Measurements from ENCODE around the gene SLX4IP. TPM values are rescaled to one million over a fixed set of nuclear protein-coding genes. Genes with fewer than 3 reads are reported as not detected.
"Not testable (repeated sequence)": the region's sequence is repeated elsewhere in the genome, so short reads cannot be mapped to it uniquely, and the experiment has no call there.

SLX4IP gene
- total RNA-seq, 1 donor from 2014 or later: 4.5 TPM

DNA sequence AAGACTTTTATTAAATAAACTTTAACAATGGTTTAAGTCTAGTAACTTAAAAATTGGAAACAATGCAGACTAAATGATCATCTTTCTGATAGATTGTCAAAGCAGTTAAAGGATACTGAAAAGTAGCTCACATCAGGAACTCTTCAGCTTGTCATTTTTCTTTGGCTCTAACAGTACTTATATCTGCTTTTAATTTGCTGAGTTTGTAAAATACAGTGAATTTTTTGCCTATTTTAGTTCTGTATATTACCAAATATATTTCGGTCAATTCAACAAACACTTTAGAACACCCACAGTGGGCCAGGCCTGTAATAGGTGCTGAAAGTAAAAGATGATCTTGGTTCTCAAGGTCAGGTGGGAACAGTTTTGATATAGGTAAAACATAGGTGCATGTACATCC lies 23.4 kb upstream of the SLX4IP start:
- Histone ChIP-seq H3K36me3 (peaks cover 0 to 25% of the 10 kb centered on the region in 2 donors), H3K27ac (no peak overlapping the region), H3K4me1 (no peaks in the 10 kb centered on the region), H3K27me3 (no peaks in the 10 kb centered on the region), H3K9me3 (no peaks in the 10 kb centered on the region), H3K4me3 (no peak overlapping the region)
- intact Hi-C loops (cut with DNase I): no loop called here
- DNase-seq (ENCODE audit: low spot score in 2 of 2): no peak
- TF ChIP-seq, protein P1, sequence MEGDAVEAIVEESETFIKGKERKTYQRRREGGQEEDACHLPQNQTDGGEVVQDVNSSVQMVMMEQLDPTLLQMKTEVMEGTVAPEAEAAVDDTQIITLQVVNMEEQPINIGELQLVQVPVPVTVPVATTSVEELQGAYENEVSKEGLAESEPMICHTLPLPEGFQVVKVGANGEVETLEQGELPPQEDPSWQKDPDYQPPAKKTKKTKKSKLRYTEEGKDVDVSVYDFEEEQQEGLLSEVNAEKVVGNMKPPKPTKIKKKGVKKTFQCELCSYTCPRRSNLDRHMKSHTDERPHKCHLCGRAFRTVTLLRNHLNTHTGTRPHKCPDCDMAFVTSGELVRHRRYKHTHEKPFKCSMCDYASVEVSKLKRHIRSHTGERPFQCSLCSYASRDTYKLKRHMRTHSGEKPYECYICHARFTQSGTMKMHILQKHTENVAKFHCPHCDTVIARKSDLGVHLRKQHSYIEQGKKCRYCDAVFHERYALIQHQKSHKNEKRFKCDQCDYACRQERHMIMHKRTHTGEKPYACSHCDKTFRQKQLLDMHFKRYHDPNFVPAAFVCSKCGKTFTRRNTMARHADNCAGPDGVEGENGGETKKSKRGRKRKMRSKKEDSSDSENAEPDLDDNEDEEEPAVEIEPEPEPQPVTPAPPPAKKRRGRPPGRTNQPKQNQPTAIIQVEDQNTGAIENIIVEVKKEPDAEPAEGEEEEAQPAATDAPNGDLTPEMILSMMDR (IDR thresholded peaks at IDR 0.05): no peak

DNA sequence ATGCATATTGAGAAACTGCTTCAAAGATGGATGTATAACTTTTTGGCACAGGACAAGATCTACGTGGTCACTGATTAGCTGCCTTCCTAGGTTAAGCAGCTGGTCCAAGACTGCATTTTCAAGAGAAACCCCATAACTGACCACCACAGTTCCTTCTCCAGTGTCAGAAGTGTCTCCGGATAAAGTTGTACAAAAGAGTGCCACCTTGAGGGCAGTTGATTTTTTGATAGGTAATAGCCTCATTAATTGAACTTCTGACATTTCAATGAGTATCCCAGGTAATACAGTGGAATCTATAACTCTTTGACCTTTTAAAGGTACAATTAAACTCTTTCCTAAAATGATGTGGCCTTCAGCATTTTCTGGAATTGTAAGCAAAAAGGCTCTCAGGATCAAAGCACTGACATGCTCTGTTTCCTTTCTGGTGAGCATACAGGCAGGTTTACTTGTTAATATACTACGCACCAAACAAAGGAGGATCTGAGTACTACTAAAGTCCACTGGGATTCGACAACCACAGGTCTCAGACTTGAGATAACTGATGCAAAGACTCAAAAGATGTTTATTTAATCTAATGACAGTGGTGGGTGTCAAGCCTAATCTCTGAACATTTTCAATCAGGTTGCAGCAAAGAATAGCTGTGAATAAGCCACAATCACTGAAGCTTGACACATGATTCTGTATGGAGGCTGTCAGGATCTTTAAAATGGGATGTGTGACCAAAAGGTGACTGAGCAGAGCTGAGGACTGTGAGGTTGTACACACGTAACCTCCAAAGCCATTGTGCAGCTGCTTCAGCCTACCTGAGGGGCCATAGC lies 22.3 kb upstream of the SLX4IP start:
- H3K9me3 ChIP-seq: no peaks in the 10 kb centered on the region
- H3K27me3 ChIP-seq: no peaks in the 10 kb centered on the region
- no peak overlapping the region for H3K4me3 ChIP-seq
- no peak for DNase-seq (ENCODE audit: low spot score in 2 of 2)
- peaks cover 0 to 16% of the 10 kb centered on the region in 2 donors for H3K36me3 ChIP-seq
- H3K4me1 ChIP-seq: no peaks in the 10 kb centered on the region
- intact Hi-C loops (cut with DNase I): no loop called here
- no peak overlapping the region for H3K27ac ChIP-seq
- TF ChIP-seq, protein P1 (IDR thresholded peaks at IDR 0.05): peak in 1 of 3 experiments; percentile 9

DNA sequence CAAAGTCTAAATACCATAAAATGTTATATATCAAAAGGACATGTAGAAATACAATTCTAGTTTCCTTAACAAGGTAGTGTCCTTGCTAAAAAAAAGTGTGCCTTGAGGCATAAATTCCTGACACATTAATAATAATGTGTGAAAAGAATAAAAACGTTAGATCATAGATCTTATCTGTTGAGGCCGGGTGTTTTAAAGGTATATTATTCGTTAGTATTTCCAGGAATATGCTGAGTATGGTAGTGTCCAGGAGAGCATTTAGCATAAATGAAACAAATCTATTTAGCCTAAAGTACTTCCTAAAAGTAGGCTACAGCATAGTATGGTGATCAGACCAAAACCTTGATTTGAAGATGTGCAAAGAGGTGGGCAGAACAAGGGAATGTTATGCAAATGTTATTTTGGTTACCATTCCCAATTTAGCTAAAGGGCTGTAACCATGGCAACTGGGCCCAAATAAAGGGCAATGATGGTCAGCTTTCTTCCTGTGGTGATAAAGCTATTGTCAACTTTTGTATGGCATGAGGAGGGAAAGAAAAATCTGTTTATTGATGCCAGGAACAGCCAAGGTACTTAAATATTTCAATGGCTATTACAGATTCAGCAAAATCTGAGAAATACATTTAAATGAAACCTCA lies 20.0 kb upstream of the SLX4IP start:
- no peak for DNase-seq (ENCODE audit: low spot score in 2 of 2)
- H3K4me1 ChIP-seq: no peaks in the 10 kb centered on the region
- H3K4me3 ChIP-seq: no peak overlapping the region
- no peak overlapping the region for H3K27ac ChIP-seq
- H3K27me3 ChIP-seq: no peaks in the 10 kb centered on the region
- no peaks in the 10 kb centered on the region for H3K9me3 ChIP-seq
- TF ChIP-seq, protein P1 (IDR thresholded peaks at IDR 0.05): no peak
- H3K36me3 ChIP-seq: peaks cover 0 to 25% of the 10 kb centered on the region in 2 donors
- intact Hi-C loops (cut with DNase I): no loop called here

DNA sequence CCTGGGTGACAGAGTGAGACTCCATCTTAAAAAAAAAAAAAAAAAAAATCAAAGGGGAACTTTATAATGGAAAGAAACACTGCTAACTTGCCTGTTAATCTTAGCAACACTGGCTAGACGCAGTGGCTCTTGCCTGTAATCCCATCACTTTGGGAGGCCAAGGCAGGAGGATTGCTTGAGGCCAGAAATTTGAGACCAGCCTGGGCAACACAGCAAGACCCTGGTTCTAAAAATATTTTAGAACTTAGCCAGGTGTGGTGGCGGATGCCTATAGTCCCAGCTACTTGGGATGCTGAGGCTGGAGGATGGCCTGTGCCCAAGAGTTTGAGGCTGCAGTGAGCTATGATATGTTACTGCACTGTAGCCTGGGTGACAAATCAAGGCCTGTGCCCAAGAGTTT lies 17.9 kb upstream of the SLX4IP start:
- H3K36me3 ChIP-seq: peaks cover 0 to 23% of the 10 kb centered on the region in 2 donors
- H3K4me1 ChIP-seq; H3K27ac ChIP-seq; H3K4me3 ChIP-seq; intact Hi-C loops (cut with DNase I); H3K27me3 ChIP-seq; DNase-seq (ENCODE audit: low spot score in 2 of 2); H3K9me3 ChIP-seq: not testable (repeated sequence)

DNA sequence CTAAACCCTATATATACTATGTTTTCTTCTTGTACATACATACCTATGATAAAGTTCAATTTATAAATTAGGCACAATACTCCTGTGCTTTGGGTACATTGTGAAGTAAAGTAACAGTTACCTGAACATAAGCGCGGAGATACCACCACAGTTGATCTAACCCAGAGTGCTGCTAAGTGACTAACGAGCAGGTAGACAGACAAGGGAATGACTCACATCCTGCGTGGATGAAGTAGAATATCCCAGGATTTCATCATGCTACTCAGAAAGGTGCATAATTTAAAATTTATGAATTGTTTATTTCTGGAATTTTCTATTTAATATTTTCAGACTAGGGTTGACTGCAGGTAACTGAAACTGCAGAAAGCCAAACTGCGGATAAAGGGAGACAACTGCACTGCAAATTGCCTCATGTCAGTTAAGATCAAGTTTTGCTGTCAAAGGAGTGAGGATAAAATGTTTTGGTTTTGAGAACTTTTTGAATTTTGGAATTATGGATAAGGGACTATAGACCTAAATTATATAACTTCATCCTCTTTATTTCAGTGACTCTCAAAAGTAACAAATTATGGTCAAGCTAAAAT lies 15.5 kb upstream of the SLX4IP start:
- TF ChIP-seq, protein P1 (IDR thresholded peaks at IDR 0.05): no peak
- H3K4me3 ChIP-seq: no peak overlapping the region
- no peak for DNase-seq (ENCODE audit: low spot score in 2 of 2)
- H3K9me3 ChIP-seq: no peaks in the 10 kb centered on the region
- intact Hi-C loops (cut with DNase I): no loop called here
- H3K36me3 ChIP-seq: peaks cover 0 to 18% of the 10 kb centered on the region in 2 donors
- H3K4me1 ChIP-seq: no peaks in the 10 kb centered on the region
- no peak overlapping the region for H3K27ac ChIP-seq
- no peaks in the 10 kb centered on the region for H3K27me3 ChIP-seq

DNA sequence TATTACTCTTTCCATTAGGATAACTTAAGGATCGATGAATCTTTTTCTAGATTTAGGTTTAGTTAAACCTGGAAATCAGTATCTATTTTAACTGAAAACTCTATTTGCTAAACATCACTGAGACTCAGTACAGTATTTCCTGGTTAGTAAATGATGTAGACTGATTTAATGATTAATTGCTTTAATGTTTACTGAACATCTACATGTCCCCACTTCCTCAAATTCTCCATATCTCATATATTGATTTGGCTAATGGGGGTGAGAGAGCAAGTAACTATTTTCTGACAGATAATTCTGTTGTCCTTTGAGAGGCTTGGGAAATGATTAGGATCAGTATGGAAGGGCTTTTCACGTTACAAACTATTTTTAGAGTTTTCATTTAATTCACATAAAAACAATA lies 11.4 kb upstream of the SLX4IP start:
- TF ChIP-seq, protein P1 (IDR thresholded peaks at IDR 0.05): no peak
- intact Hi-C loops (cut with DNase I): no loop called here
- Histone ChIP-seq H3K9me3 (no peaks in the 10 kb centered on the region), H3K4me1 (no peaks in the 10 kb centered on the region), H3K36me3 (peaks cover 0 to 14% of the 10 kb centered on the region in 2 donors), H3K27ac (no peak overlapping the region), H3K27me3 (no peaks in the 10 kb centered on the region), H3K4me3 (no peak overlapping the region)
- DNase-seq (ENCODE audit: low spot score in 2 of 2): no peak
